ENCODE results near the gene MS4A4E.
"Not testable (repeated sequence)": the region's sequence is repeated elsewhere in the genome, so short reads cannot be mapped to it uniquely, and the experiment has no call there.

Gene MS4A4E

GRCh38 chr11:60242740-60243239 lies at the start of gene MS4A4E:
Gene MS4A4E (minus strand): TSS chr11:60243137. CDS start chr11:60230055, 13,082 bp downstream.
- no peak for DNase-seq

GRCh38 chr11:60292145-60292544 lies 49.2 kb upstream of the MS4A4E start:
- no peak for DNase-seq

GRCh38 chr11:60288531-60288930 lies 45.6 kb upstream of the MS4A4E start:
- no peak for DNase-seq

DNA sequence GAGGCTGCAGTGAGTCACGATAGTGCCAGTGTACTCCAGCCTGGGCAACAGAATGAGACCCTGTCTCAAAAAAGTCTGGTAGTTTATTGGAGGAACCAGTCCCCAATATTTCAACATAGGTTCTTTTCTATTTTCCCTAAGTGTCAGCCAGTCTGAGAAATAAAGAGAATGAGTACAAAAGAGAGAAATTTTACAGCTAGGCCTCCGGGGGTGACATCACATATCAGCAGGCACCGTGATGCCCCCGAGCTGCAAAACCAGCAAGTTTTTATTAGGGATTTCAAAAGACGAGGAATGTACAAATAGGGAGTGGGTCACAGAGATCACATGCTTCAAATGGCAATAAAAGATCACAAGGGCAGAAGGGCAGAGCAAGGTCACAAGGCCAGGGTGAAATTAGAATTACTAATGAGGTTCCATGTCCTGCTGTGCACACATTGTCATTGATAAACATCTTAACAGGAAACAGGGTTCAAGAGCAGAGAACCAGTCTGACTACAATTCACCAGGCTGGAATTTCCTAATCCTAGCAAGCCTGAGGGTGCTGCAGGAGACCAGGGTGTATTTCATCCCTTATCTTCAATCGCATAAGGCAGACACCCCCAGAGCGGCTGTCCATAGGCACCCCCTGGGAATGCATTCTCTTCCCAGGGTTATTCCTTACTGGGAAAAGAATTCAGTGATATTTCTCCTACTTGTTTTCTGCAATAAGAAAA lies 42.6 kb upstream of the MS4A4E start:
- not testable (repeated sequence) for DNase-seq

- no peak for DNase-seq
These were observed 39.3 kb upstream of the MS4A4E start for GRCh38 chr11:60282286-60282685.

GRCh38 chr11:60281485-60281884 lies 38.5 kb upstream of the MS4A4E start:
- DNase-seq: no peak

- DNase-seq: no peak
These were observed 37.5 kb upstream of the MS4A4E start, which contains the start of gene MS4A4A for GRCh38 chr11:60280412-60280811. Gene MS4A4A (plus strand): TSS chr11:60280666. CDS start chr11:60280676, 10 bp downstream.

DNA sequence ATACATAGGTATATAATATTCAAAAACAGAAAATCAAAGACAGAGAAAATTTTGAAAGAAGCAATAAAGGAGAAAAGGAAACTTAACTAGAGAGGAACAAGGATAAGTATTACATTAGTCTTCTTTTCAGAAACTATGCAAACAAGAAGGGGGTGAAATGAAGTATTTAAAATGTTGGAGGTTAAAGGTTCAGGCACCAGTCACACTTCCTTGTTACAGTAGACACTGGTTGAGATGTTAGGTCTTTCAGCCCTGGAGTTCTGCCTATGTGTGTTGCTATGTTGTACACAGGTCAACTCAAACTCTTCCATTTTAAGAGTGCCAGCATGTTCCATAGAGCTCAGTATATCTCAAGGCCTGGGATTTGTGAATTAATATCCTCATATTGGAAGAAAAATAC lies 31.5 kb upstream of the MS4A4E start:
- no peak for DNase-seq

GRCh38 chr11:60265373-60266214 lies 22.7 kb upstream of the MS4A4E start:
- DNase-seq: no peak

DNA sequence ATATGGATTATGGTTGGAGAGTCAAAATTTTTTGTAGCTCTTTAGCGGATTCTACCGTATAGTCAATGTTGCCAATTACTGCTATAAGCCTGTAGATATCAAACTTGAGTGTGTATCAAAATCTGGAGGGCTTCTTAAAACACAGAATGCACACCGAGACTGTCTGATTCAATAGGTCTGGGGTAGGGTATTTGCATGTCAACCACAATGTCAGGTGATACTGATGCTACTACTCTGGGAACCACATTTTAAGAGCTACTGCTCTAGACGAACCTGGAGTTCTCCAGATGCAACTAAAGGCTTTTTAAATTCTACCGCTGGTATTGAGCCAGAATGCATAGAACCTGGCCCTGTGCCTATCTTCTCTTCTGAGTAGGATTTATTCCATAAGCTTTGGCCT lies 21.7 kb upstream of the MS4A4E start:
- no peak for DNase-seq

DNA sequence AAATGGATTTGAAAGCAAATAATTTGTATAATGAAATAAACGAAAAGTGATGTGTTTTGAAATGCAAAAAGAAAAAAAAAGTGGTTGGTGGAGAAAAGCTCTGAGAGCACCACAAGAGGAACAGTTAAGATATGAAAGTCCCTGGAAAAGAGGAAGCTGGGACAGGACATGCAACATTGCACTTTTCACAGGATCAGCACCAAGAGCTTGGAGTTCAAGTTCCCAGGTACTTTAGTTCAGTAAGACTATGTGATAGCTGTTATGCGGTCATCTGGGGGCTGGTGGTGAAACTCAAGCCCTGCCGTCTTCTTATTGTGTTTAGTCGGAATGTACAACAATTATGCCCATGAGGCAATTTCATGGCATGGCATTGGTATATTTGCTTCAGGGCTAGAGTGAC lies 20.5 kb upstream of the MS4A4E start:
- no peak for DNase-seq

GRCh38 chr11:60261014-60261413 lies 18.1 kb upstream of the MS4A4E start:
- DNase-seq: no peak

- DNase-seq: no peak
These were observed 15.2 kb upstream of the MS4A4E start for GRCh38 chr11:60257956-60258722.

DNA sequence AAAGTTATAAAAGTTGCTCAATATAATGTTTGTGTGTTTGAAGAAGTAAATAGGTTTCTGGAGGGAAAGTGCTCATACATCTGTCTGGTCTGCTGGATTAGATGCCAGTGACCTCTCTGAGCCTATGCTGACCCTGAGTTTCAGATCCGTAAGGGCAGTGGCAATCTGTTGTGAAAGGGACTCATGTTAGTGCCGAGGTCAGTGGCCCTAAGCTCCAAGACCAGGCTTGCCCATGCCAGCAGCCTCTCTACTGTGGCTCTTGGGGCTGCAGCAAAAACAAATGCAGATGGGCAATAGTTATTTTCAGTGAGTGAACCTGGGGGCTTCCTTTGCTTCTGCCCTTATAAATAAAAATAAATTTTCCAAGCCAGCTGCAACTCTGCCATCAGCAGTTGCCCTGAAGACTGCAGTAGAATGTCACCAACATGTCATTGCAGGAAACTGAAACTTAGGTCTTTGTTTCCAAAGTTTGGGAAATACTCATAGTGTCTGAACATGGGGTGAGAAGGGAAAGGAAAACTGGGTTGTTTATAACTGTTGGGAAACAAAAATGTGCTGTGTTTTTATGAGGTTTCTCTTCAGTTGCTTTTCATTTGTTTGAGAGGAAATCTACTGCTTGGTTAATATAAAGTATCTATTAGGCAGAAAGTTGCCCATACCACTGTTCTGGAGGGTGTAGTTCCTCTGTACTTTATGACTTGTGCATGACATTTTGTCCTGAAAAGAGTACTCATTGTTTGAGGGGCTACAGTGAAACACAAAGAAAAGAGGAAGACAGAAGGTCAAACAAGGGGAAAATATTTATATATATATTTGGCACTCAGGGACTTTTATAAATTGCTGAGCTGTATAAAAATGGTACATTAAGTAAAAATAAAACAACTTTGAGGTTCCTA lies 9.5 kb upstream of the MS4A4E start:
- no peak for DNase-seq

DNA sequence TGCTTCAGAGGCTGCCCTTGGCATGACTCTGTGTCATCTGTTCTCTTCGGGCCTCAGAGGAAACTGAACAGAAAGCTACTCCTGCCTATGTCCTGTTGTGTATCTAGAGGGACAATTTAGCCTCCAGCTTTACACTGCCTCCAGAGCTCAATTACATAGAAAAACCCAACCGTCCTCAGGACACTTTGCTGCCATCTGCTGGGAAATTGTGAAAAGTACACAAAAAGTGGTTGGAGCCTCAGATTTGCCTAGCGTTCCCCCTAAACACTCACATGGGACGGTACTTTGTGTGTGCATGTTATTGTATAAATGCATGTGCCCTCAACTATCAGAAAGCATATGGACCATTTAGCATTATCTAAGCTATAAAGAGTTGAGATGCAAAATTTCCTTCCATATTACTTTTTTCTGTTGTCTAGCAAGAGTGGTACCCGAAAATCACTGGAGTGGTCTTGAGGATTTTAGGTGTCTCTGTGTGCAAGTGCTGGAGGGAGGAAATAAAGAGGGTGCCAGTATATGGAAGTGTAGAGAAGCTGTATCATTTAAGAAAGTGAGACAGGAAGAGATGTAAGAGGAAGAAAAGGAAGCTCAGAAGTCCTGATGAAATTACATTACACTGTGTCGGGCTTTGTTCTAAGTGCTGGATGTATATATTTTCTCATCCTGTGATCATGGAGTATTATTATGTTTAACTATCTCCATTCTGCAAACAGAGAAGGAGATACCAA lies 8.7 kb upstream of the MS4A4E start:
- DNase-seq: no peak

DNA sequence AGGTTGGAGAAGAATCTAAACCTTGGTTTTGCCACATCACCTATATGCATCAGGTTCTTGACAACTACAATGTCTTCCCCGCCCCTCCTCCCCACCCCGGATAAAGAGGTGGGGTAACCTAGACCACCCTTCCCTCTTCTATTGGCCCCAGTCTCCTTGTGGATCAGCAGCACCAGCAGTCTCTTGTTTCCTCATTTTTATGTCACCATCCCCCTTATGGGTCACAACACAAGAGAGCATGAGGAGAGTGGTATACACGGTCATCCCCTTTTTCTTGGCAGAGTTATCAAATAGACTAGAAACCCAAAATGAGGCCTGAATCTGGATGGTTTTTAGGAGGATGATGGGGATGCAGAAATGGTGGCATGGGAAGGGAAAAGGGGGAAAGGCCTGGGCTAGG lies 1.2 kb downstream of the MS4A4E start:
- no peak for DNase-seq

DNA sequence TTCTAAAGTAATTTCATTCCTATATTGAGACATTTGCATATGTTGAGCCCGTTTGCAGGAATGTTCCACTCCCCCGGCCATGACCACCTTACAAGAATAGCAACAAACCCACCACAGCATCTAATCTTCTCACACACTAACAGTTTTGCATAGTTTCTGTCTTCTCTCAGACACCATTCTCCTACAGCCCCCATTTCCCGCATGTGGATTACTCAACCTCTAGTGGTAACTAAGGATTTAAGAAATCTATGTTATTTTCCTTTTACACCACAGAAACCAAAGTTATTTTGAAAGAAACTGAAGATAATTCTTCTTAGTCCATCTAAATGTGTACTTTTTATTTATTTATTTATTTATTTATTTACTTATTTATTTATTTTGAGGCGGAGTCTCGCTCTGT lies 2.3 kb downstream of the MS4A4E start:
- DNase-seq: no peak

- no peak for DNase-seq
These were observed 7.6 kb downstream of the MS4A4E start for GRCh38 chr11:60235321-60235720.

- no peak for DNase-seq
These were observed 12.3 kb downstream of the MS4A4E start for GRCh38 chr11:60230681-60231080.

DNA sequence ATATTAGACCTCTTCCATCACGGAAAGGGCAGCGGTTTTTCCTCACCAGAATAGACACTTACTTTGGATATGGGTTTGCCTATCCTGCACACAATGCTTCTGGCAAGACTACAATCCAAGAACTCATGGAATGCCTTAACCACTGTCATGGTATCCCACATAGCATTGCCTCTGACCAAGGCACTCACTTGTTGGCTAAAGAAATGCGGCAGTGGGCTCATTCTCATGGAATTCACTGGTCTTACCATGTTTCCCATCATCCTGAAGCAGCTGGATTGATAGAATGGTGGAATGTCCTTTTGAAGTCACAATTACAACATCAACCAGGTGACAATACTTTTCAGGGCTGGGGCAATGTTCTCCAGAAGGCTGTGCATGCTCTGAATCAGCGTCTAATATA lies 20.8 kb downstream of the MS4A4E start:
- DNase-seq: no peak

DNA sequence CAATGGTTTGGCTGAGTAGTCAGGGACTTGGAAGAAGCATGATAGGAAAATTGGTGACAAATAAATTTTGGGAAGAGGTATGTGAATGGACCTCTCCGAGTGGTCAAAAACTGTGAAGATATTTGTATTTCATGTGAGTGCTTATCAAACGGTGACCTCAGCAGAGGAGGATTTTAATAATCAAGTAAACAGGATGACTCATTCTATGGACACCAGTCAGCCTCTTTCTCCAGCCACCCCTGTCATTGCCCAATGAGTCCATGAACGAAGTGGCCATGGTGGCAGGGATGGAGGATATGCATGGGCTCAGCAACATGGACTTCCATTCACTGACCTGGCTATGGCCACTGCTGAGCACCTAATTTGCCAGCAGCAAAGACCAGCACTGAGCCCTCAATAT lies 21.2 kb downstream of the MS4A4E start:
- no peak for DNase-seq

Measured in activated CD4-positive, alpha-beta T cell treated with anti-CD3 and anti-CD28 coated beads for 1 hour (primary cell).